Activated T-cell treated with anti-CD3 and anti-CD28 coated beads, Interleukin-2, amount 50 U/mL, for 72 hours (primary cell): Measurements from ENCODE around the gene NME8. TPM values are rescaled to one million over a fixed set of nuclear protein-coding genes. Genes with fewer than 3 reads are reported as not detected.
"Not testable (repeated sequence)": the region's sequence is repeated elsewhere in the genome, so short reads cannot be mapped to it uniquely, and the experiment has no call there.

Source experiments
- ATAC-seq, 2 donors: fragments of 150-1000 bp; cut with Tn5 transposase; replicated peaks in 1 of 2; 2 replicates each; pipeline ENCODE4 v1.10.0; 2021; ENCODE audit warnings: moderate library complexity in 2 of 2, mild to moderate bottlenecking in 1 of 2
- DNase-seq, 2 donors: peaks; one replicate each; pipeline ENCODE4 v3.0.0; 2021 to 2022; ENCODE audit warnings: mixed read lengths in 1 of 2
- H3K27ac Mint-ChIP-seq: one replicate; pipeline ENCODE4 v1.8.0; 2022; ENCODE audit warnings: mild to moderate bottlenecking, moderate library complexity, mixed read lengths
- H3K27me3 Mint-ChIP-seq: one replicate; pipeline ENCODE4 v1.8.0; 2022; ENCODE audit warnings: low read depth, mixed read lengths
- H3K36me3 Mint-ChIP-seq, 2 donors: one replicate each; pipeline ENCODE4 v1.8.0; 2022; ENCODE audit warnings: mixed read lengths in 2 of 2, mild to moderate bottlenecking in 1 of 2; ENCODE audit not compliant: insufficient read depth in 2 of 2
- H3K4me1 Mint-ChIP-seq: one replicate; pipeline ENCODE4 v1.8.0; 2022; ENCODE audit warnings: low read depth, mixed read lengths
- H3K4me3 Mint-ChIP-seq, 2 donors: one replicate each; pipeline ENCODE4 v1.8.0; 2022; ENCODE audit warnings: mild to moderate bottlenecking in 2 of 2, mixed read lengths in 2 of 2, moderate library complexity in 2 of 2
- H3K9me3 Mint-ChIP-seq, 2 donors: one replicate each; pipeline ENCODE4 v1.8.0; 2022; ENCODE audit warnings: mixed read lengths in 2 of 2
- total RNA-seq, 2 donors: library from RNA; stranded (reverse); gene quantifications; one replicate each; pipeline ENCODE4 v1.2.3, GENCODE V29; 2022

Gene NME8
- not detected for total RNA-seq

- DNase-seq, result no peak
- ATAC-seq, result no peak
- no peak within 1 kb of the TSS for H3K27ac Mint-ChIP-seq
- H3K9me3 Mint-ChIP-seq, result peaks cover 0 to 4% of the 10 kb centered on the region in 2 donors
- peaks cover 8% of the 10 kb centered on the region for H3K27me3 Mint-ChIP-seq
- peaks cover 0 to 2% of the 10 kb centered on the region in 2 donors for H3K36me3 Mint-ChIP-seq
- H3K4me3 Mint-ChIP-seq, result no peak within 1 kb of the TSS
- H3K4me1 Mint-ChIP-seq, result no peaks in the 10 kb centered on the region
Observed at GRCh38 chr7:37848297-37848696, at the start of gene NME8. NME8 (plus strand) TSS chr7:37848597; CDS start chr7:37850267, 1,670 bp downstream.

- H3K9me3 Mint-ChIP-seq, result peaks cover 0 to 5% of the 10 kb centered on the region in 2 donors
- peaks cover 0 to 2% of the 10 kb centered on the region in 2 donors for H3K36me3 Mint-ChIP-seq
- H3K27ac Mint-ChIP-seq, result no peak overlapping the region
Observed at GRCh38 chr7:37806152-37806551, 42.2 kb upstream of the NME8 start.

GRCh38 chr7:37812161-37812580 lies 36.2 kb upstream of the NME8 start:
- H3K9me3 Mint-ChIP-seq, H3K4me1 Mint-ChIP-seq, H3K4me3 Mint-ChIP-seq, DNase-seq, H3K27ac Mint-ChIP-seq, H3K36me3 Mint-ChIP-seq, H3K27me3 Mint-ChIP-seq, ATAC-seq: not testable (repeated sequence)

More at GRCh38 chr7:37806152-37806551, 42.2 kb upstream of the NME8 start:
- Mint-ChIP-seq H3K27me3 (peaks cover 19% of the 10 kb centered on the region), H3K4me3 (no peak overlapping the region), H3K4me1 (no peaks in the 10 kb centered on the region)
- DNase-seq (no peak), ATAC-seq (no peak)

- DNase-seq, result no peak
- Mint-ChIP-seq H3K27me3 (no peaks in the 10 kb centered on the region), H3K4me3 (no peak overlapping the region), H3K4me1 (peaks cover 5% of the 10 kb centered on the region), H3K36me3 (no peaks in the 10 kb centered on the region), H3K9me3 (no peaks in the 10 kb centered on the region), H3K27ac (no peak overlapping the region)
- no peak for ATAC-seq
Observed at GRCh38 chr7:37815671-37816371, 32.6 kb upstream of the NME8 start.

GRCh38 chr7:37816922-37817590 lies 31.3 kb upstream of the NME8 start:
- DNase-seq, result no peak
- Mint-ChIP-seq H3K36me3 (no peaks in the 10 kb centered on the region), H3K4me1 (peaks cover 3% of the 10 kb centered on the region), H3K27me3 (no peaks in the 10 kb centered on the region), H3K9me3 (no peaks in the 10 kb centered on the region), H3K27ac (no peak overlapping the region), H3K4me3 (no peak overlapping the region)
- ATAC-seq, result no peak

- DNase-seq (no peak), ATAC-seq (no peak)
- H3K9me3 Mint-ChIP-seq, result no peaks in the 10 kb centered on the region
- H3K4me3 Mint-ChIP-seq, result no peak overlapping the region
- H3K27ac Mint-ChIP-seq, result no peak overlapping the region
- H3K36me3 Mint-ChIP-seq, result no peaks in the 10 kb centered on the region
- no peaks in the 10 kb centered on the region for H3K4me1 Mint-ChIP-seq
- H3K27me3 Mint-ChIP-seq, result peaks cover 5% of the 10 kb centered on the region
Observed at GRCh38 chr7:37817591-37817960, 30.8 kb upstream of the NME8 start.

- Mint-ChIP-seq H3K4me3 (no peak overlapping the region), H3K27me3 (peaks cover 11% of the 10 kb centered on the region), H3K36me3 (no peaks in the 10 kb centered on the region), H3K9me3 (no peaks in the 10 kb centered on the region), H3K4me1 (no peaks in the 10 kb centered on the region), H3K27ac (no peak overlapping the region)
- DNase-seq (no peak), ATAC-seq (no peak)
Observed at GRCh38 chr7:37817996-37818720, 30.2 kb upstream of the NME8 start.

GRCh38 chr7:37820708-37821468 lies 27.5 kb upstream of the NME8 start:
- no peaks in the 10 kb centered on the region for H3K36me3 Mint-ChIP-seq
- H3K4me1 Mint-ChIP-seq, result peaks cover 8% of the 10 kb centered on the region
- no peaks in the 10 kb centered on the region for H3K9me3 Mint-ChIP-seq
- DNase-seq (no peak), ATAC-seq (no peak)
- no peak overlapping the region for H3K4me3 Mint-ChIP-seq
- H3K27ac Mint-ChIP-seq, result no peak overlapping the region
- peaks cover 14% of the 10 kb centered on the region for H3K27me3 Mint-ChIP-seq

GRCh38 chr7:37822946-37823345 lies 25.5 kb upstream of the NME8 start:
- Mint-ChIP-seq H3K9me3 (no peaks in the 10 kb centered on the region), H3K27ac (no peak overlapping the region), H3K4me3 (no peak overlapping the region), H3K27me3 (peaks cover 24% of the 10 kb centered on the region), H3K4me1 (peaks cover 14% of the 10 kb centered on the region), H3K36me3 (no peaks in the 10 kb centered on the region)
- DNase-seq (no peak), ATAC-seq (no peak)

- peaks cover 14% of the 10 kb centered on the region for H3K4me1 Mint-ChIP-seq
- ATAC-seq (no peak), DNase-seq (no peak)
- no peaks in the 10 kb centered on the region for H3K36me3 Mint-ChIP-seq
- H3K27ac Mint-ChIP-seq, result no peak overlapping the region
- H3K9me3 Mint-ChIP-seq, result no peaks in the 10 kb centered on the region
- H3K27me3 Mint-ChIP-seq, result peaks cover 24% of the 10 kb centered on the region
- no peak overlapping the region for H3K4me3 Mint-ChIP-seq
Observed at GRCh38 chr7:37823557-37823956, 24.8 kb upstream of the NME8 start.

GRCh38 chr7:37825038-37825437 lies 23.4 kb upstream of the NME8 start:
- H3K9me3 Mint-ChIP-seq, result no peaks in the 10 kb centered on the region
- ATAC-seq, result peak in 1 of 2 donors; percentile 33

GRCh38 chr7:37826825-37827224 lies 21.6 kb upstream of the NME8 start:
- ATAC-seq, result no peak
- H3K27me3 Mint-ChIP-seq, result peaks cover 24% of the 10 kb centered on the region
- no peak overlapping the region for H3K27ac Mint-ChIP-seq
- no peak for DNase-seq
- no peak overlapping the region for H3K4me3 Mint-ChIP-seq
- H3K36me3 Mint-ChIP-seq, result no peaks in the 10 kb centered on the region
- no peaks in the 10 kb centered on the region for H3K9me3 Mint-ChIP-seq
- peaks cover 14% of the 10 kb centered on the region for H3K4me1 Mint-ChIP-seq

More at GRCh38 chr7:37825038-37825437, 23.4 kb upstream of the NME8 start:
- H3K27ac Mint-ChIP-seq, result no peak overlapping the region
- peaks cover 14% of the 10 kb centered on the region for H3K4me1 Mint-ChIP-seq
- H3K4me3 Mint-ChIP-seq, result no peak overlapping the region
- DNase-seq, result no peak
- H3K27me3 Mint-ChIP-seq, result peaks cover 24% of the 10 kb centered on the region
- no peaks in the 10 kb centered on the region for H3K36me3 Mint-ChIP-seq

GRCh38 chr7:37831244-37831643 lies 17.2 kb upstream of the NME8 start:
- no peak for ATAC-seq
- Mint-ChIP-seq H3K27me3 (peaks cover 20% of the 10 kb centered on the region), H3K36me3 (no peaks in the 10 kb centered on the region), H3K4me1 (peaks cover 19% of the 10 kb centered on the region), H3K27ac (no peak overlapping the region), H3K4me3 (no peak overlapping the region), H3K9me3 (no peaks in the 10 kb centered on the region)
- no peak for DNase-seq
